ENCODE data around the gene TAMALIN.
A peak's percentile ranks its signal among the peaks of the same experiment; 100 is the strongest.

Gene TAMALIN

DNA sequence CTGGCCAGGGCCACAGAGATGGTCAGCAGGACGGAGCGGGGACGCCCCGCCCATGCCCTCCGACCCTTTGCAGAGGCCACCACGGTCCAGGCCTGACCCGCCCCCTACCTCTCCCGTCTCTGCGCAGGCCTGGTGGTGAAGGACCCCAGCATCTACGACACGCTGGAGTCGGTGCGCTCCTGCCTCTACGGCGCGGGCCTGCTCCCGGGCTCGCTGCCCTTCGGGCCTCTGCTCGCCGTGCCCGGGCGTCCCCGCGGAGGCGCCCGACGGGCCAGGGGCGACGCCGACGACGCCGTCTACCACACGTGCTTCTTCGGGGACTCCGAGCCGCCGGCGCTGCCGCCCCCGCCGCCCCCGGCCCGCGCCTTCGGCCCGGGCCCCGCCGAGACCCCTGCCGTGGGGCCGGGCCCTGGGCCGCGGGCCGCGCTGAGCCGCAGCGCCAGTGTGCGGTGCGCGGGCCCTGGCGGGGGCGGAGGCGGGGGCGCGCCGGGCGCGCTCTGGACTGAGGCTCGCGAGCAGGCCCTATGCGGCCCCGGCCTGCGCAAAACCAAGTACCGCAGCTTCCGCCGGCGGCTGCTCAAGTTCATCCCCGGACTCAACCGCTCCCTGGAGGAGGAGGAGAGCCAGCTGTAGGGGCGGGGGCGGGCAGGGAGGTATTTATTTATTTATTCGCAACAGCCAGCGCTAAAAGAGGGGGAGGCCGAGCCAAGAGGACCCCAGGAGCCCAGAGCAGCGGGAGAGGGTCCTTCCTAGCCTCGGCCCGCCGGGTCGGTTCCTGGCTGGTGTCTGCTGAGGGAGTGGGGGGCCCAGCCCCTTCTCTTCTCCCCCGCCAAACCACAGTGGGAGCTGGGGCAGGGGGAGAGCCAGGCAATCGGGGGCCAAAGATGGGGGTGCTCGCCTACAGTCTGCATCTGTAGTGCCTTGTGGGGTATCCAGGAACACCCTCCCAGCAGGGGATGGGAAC lies 8.1 kb downstream of the TAMALIN start:
- no peak for DNase-seq

DNA sequence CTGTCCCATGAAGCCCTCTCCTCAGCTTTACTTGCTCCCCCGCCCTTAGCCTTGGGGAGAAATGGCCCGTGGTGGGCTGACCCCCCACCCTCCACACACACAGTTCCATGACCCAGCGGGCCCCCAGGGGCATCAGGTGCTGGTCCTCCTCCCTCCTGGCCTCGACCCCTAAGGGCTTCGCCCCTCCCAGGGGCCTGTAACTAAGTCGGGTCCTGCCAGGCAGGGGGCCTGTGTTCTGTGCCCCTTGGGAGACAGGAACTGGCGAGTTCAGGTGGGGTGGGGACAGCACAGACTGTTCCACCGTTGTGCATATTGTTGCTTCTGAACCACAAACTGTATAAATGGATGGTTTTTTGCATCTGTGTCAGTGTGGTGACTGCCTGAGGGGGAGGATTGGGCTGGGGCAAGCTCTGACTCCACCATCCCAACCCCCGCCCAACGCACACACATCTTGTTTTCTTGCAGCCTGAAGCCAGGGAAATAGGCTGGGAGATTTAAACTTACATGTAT lies 8.8 kb downstream of the TAMALIN start:
- DNase-seq: no peak

DNA sequence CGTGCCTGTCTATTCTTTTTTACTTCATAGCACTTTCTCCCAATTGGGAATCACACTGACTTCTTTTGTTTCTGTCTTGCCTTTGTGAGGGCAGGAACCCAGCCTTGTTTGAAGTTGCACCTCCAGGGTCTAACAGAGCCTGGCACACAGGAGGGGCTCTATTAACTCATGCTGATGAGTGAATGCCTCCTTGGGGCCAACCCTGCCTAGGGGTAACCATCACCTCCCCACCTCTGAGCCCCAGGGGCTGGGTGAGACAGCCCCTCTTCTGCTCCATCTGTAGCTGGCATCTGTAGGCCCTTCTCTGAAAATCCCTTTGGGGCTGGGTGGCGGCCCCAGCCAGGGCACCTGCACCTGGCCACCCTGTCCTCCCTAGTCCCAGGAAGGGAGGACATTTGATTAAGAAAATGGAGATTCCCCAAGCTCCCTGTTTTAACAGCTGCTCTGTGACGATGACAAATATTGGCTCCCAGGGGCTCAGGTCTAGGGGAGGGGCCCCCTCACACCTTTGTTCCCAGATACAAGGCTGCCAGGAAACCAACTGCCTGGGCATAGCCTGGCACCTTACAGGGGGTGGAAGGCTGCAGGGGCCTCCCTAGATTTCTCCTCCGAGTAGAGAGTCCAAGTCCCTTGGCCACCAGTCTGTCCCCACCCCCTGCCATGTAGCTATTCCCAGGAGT lies 11.8 kb downstream of the TAMALIN start:
- no peak for DNase-seq

DNA sequence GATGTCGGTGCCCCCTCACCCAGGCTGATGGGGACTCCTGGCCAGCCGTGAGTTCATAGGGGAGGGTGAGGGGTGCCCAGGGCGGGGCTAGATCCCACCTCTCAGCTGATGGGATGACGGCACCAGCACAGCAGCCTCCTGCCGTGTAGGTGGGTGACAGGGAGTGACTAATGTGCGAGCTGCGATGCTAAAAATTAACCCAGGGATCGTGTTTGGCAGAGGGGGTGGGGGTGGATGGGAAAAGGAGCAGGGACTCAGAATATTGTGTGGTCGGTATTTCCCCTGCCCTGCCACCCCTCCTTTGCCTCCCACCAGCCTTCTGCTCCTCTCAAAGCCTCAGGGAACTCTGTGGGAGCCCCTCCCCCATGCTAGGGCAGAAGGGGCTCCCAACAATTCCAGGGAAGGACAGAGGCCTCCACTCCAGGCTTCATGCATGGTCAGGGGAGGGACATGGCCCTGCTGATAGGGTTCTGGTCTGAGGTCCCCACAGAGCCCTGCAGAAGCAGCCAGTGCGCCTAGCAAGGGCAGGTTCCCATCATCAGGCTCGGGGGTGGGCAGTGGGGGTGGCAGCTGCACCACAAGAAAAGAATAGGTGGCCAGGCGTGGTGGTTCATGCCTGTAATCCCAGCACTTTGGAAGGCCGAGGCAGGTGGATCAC lies 12.5 kb downstream of the TAMALIN start:
- no peak for DNase-seq

DNA sequence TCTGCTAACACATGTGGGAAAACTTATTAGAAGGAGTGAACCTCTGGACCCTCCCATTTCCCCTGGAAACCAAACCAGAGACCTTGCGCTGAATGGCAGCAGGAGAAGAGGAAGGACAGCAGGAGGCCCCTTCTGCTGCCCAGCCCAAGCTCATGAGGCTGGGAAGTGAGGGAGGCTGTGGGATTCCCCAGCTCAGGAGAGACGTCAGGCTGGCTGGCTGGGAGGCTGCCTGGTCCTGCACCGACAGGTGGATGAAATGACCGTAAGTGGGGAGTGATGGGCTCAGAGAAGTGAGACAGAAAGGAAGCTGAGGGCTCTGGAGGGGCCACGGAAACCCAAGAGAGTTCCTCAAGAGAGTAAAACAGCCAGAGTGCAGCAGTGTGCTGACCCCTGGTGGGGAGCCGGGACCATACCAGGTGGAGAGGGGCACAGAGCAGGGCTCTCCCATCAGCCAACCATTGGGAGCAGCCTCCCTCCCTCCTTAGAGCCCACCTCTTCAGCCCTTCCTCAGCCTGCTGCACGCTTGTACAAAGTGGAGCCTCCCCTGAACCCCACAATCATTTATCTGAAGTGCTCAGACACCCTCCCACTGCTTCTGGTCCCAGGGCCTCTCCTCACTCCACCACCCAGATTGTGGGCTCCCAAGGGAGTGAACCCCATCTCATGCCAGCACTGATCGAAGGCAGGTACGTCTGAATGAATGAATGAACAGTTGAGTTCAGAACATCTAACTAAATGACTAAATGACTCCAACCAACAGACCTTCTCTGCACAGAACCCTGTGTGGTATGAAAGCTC lies 14.0 kb downstream of the TAMALIN start:
- DNase-seq: peak; percentile 70

DNA sequence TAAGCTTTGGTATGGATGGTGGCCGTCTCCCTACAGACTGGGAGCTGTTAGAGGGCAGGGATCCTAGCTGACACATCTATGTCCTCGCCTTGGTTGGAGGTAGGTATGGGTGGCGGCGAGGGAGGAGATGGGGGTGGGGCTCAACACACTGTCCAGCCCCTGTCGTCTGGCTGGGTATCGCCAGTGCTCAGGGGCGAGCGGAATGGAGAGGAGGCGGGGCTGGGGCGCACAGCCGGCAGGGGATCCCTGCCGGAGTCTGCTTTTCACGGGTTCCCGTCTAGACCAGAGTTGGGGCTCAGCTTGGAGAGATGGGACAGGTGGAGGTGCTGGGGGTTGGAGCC lies 16.1 kb downstream of the TAMALIN start:
- no peak for DNase-seq

DNA sequence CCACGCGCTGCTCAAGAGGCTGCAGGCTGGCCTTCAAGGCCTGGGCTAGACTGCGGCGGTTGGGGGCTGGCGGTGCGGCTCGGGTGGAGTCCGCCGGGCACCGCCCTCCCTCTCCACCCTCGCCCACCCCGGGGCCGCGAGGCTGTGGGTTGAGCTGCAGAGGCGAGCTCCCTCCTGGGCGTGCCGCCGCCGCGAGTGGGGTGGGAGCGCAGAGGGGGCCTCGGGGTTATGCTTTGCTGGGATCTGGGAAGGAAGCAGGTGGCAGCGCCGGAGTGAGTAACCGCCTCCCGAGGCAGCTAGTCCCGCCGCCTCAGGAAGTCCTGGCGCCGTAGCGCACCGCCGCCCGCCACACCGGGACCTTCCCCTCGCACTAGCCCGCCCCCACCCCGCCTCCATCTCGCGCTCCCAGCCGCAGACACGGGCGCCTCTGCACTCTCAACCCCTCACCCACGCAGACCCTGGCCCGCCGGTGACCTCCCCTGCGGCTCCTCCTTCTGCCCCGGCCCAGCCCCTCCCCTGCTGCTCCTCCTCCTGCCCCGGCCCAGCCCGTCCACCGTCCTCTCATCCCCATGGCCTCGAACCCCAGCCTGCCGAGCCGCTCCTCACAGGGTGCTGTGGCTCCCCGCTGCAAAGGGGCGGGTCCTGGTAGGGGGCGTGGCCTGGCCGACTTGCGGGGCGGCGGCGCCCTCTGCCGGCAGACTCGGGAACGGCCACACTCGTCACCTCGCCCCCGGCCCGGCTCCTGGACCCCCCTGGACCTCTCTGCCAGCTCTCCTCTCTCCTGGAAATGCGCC lies 16.6 kb downstream of the TAMALIN start:
- peak; percentile 92 for DNase-seq

DNA sequence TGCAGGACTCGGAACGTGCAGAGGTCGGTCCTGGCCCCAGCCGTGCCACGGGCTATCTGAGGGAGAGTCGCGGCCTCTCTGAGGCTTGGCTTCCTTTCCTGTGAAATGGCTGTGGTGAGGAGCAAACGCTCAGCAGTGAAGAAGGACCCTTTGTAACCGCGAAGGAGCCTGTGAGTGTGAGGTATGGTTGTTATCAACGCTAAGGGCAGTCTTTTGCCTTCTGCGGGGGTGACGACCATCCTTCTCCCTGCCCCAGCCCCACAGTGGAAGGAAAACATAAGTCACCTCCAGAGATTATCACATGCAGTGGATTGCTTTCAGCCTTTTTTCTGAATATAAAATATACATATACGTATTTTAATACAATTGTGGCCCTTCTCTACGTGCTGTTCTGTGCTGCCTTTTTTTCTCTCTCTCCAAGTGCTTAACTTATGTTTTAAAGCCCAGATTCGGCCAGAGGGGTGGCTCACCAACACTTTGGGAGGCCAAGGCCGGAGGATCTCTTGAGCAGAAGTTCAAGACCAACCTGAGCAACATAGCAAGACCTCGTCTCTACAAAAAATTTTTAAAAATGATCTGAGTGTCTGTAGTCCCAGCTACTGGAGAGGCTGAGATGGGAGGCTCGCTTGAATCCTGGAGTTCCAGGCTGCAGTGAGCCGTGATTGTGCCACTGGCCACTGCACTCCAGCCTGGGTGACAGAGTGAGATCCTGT lies 17.4 kb downstream of the TAMALIN start:
- DNase-seq: no peak

DNA sequence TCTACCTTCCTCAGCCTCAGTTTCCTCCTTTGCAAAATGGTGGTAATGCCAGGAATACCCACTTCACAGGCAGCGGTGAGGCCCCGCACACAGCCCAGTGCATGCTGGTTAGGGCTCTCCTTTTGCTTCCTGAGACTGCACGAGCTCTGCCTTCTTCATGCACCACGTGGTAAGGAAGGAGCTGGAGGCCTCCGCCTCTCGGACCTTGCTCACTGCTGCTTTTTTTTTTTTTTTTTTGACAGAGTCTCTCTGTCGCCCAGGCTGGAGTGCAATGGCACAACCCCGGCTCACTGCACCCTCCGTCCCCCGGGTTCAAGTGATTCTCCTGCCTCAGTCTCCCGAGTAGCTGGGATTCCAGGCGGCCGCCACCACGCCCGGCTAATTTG lies 18.1 kb downstream of the TAMALIN start:
- DNase-seq: no peak

DNA sequence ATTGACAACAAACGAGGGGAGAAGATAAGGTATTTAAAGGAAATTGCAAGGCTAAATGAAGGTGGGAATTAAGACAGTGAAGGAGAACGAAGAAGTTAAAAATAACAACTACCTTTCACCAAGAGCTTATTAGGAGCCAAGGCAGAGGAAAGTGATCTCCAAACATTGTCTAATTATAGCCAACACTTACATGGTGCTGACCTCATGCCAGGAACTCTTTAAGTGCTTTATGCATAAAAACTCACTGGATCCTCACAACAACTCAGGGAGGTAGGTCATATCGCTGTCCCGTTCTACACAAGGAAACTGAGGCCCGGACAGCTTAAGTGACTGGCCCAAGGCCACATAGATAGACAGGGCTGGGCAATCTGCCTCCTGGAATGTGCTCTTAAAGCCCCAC lies 19.5 kb downstream of the TAMALIN start:
- no peak for DNase-seq

DNA sequence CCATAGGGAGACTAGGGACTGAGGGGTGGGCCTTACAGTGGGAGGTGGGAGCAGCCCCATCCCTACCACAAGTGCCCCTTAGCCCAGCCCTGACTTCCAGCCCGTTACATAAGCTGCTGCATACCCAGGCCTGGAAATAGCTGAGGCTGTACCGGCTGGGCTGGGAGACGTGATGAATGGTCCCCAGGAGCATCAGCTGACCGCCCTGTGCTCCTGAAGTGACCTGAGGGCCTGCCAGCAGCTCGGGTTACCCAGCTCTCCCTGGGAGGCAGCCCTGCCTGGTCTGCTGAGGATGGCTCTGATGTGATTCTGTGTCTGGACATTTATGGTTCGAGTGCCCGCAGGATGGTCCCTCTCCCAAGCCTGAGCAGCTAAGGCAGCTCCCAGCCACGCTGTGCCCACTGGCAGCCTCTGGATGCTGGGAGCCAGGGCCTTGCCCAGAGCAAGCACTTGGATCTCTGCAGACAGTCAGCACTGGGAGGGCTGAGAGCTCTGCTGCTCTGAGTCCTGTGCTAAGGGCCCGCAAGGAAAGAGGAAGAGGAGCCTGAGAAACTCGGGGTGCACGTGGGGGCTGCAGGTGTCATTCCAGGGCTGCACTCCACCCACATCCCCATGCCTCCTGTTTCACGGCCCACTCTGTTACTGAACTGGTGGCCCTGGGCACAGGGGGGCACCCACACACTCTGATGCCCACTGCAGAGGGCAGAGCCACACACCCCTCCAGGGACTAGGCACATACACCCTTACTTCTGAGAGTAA lies 20.5 kb downstream of the TAMALIN start:
- DNase-seq: no peak

DNA sequence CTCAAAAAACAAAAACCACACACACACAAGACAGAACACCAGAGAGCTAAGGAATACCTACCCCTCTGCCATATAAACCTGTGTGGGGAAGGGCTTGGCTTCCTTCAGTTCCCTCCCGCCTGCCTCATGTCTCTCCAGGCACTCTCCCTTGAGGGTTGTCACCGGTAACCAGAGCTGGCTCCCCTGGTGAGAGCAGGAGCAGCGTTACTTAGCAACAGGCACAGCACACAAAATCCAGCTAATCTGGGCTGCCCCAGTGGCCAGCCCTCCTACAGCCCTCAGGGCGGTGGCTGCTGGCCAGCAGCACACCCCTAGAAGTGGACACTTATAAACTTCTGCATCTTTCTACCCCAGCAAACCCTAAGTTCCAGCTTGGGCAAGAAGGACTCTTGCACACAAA lies 22.9 kb downstream of the TAMALIN start:
- no peak for DNase-seq

DNA sequence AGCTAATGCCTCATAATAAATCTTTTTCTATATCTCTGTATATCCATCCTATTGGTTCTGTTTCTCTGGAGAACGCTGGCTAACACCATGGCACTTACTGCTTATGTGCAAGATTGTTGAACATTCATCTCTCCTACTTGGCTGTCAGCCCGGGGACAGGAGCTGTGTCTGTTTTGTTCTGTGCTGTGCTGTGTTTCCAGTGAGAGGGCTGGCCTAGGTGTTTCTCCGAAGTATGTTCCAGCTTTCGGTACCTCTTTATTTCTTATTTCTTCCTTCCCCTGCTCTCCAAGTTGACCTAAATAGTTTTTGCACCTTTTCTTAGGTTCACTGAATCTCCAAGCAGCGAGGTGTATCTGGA lies 25.7 kb downstream of the TAMALIN start:
- no peak for DNase-seq

DNA sequence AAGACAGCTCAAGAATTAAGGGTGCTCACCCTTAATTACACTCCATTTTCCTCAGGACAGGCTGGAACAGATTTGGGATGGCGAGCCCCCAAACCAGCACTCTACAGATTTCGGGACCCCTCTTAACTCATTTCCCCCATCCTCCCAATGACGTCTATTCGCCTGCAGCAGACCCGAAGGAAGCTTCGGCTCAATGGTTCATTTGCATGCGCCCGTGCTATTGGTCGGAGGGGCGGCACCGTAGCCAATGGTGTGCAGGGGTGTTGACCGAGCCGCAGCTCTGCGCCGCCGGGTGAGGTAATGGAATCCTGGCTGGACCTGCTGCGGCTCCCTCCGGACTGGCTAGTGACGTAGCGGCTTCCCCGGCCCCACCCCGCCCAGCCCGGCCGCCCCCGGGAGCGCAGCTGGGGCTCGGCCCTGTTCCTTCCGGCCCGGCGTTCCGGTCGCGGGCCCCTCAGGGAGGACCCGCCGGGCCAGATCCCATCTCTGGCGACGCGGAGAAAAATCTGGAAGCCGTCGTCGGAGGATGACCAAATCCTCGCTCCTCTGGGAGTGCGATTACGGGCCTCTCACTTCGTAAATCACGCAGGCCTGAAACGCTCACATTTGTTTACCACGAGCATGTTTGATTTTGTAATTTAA lies 26.2 kb downstream of the TAMALIN start:
- DNase-seq: peak; percentile 84

DNA sequence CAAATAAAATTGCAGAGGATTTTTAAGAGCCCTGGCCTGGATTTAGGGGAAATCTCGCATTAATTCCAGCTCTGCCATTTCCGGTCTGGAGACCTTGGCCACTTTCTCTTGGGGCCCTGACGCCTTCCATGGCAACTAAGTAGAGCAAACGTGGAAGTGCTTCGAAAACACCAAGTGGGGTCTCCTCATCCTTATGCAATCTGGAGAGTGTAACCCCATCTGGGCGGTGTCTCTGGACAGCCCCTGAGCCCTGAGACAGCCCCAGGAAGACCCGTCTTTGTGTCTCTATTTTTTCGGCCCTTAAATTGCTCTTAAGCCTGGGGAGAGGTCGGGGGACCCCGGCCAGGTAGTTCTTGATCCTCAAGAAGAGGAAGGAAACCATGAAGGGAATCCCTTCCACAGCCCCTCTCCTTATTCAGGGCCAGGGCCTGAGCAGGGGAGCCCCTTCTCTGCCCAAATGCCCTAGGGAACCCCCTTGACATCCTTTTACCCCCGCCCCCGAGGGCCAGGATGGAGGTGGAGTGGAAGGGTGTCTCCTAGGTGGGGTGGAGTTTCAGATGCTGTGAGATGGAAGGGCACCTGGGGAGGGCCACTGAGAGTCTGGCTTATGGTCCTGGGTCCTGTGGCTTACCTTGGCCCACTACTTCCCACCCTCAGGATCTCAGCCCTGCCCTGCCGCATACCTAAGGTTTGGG lies 26.8 kb downstream of the TAMALIN start:
- DNase-seq: no peak

DNA sequence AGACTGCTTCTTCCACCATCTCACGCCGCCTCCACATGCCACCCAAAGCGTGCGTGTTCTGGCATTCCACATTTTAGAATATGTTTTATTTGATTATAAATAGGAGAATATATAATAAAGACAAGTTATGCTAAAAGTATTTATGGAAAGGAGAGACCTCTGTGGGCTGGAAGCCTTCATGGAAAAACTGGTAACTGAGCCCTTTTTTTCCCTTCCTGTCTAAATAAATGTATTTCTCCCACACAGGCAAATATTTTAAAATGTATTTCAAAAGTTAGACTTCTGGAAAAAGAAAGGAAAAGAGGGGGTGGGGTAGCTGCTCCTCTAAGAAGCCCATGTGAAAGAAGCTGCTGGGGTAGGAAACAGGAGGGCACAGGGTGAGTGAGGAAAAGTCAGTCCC lies 28.4 kb downstream of the TAMALIN start:
- DNase-seq: no peak

DNA sequence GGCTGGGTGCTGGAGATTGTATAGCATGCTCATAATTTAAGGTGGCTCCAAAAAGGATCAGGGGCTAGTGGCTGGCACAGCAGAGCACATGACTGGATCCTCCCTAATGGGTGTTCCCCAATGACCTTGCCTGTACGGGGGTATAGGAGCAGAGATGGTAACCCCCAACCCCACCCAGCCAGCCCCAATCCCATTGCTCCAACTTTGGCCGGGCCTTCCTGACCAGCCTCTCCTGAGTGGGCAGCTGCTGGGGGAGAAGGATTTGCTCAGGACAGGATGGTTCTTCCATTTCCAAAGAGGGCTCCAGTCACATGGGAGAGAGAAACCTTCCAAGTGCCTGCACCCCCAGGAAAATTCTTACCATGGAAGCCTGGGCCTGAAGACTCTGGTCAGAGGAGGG lies 29.2 kb downstream of the TAMALIN start:
- no peak for DNase-seq

DNA sequence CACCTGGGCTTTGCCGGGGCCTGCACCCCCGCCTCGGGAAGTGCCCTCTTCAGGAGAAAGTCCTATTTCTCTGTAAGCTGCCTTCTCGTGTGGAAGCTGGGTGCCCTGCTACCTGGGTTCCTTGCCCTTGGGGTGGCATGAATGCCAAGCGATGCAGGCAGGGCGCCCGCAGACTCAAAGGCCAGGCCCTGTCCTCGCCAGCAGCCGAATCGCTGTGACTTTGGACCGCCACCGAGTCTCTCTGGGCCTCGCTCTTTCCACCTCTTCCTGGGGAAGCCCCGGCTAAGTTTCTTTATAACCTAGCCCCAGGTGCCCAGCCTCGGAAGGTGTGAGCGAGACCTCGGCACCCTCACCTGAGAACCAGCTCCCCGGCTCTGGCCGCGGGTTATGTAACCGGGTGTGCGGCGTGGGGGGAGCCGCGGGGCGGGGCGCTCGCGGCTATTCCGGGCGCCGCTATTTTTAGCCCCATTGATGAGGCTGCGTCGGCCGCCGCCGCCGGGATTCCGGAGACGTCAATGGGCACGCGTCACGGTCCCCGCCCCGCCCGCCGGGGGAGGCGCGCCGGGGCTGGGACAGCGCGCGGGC lies 29.9 kb downstream of the TAMALIN start:
- peak; percentile 91 for DNase-seq

DNA sequence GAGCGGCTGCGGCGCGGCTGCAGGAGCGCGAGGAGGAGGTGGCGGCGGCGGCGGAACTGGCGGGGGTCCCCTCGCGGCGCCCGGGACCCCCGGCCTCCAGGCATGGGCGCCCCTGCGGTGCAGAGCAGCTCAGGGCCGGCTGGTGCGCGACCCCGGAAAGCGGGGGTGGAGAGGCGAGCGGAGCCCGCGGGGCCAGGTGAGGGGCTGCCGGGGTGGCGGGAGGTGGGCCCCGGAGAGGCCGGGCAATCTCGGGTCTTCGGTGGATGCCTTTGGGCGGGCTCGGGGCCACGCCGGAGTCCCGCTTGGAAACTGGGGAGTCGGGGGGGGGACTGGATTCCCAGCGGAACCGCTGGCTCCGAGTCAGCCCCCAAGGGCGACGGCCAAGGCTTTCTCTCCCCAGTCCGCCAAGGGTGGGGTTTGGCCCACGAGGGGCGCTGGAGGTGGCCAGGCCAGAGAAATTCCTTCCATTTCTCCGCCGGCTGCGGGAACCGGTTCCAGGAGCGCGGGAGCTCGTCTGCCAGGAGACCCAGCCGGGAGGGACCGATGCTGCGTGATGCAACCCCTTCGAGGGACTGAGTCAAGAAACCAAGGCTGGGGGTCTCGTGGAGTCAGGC lies 30.6 kb downstream of the TAMALIN start:
- no peak for DNase-seq
